OCI-LY3 (cell line): Measurements from ENCODE around the gene HCFC1.

ENCODE experiments used
- CTCF ChIP-seq: fragments of 200-600, 300-600 bp; sonication (generic); IDR thresholded peaks from 2 replicates; pipeline ENCODE4 v1.5.1; 2014; ENCODE audit warnings: antibody characterized with exemption, low read length, low read depth
- EZH2phosphoT487 ChIP-seq: fragments of 200-600 bp; shearing (Covaris generic); IDR thresholded peaks from 2 replicates; pipeline ENCODE4 v1.6.1; 2018; ENCODE audit warnings: antibody characterized with exemption, mixed run types, low read depth

- no peak for TF ChIP-seq CTCF
- TF ChIP-seq EZH2phosphoT487, result no peak
Measured at GRCh38 chrX:153948847-153949805, 22.5 kb downstream of the HCFC1 start.
